ENCODE measurements around the gene KCNAB2.

Gene KCNAB2

GRCh38 chr1:6111991-6112689, 66.5 kb downstream of the KCNAB2 start:
- no peak for DNase-seq

- no peak for DNase-seq
These were observed 67.0 kb downstream of the KCNAB2 start for GRCh38 chr1:6112690-6113005.

- DNase-seq = no peak
These were observed 67.4 kb downstream of the KCNAB2 start for GRCh38 chr1:6113116-6113515.

GRCh38 chr1:6113745-6114144, 68.1 kb downstream of the KCNAB2 start:
- DNase-seq = no peak

GRCh38 chr1:6116137-6116536, 70.4 kb downstream of the KCNAB2 start:
- no peak for DNase-seq

GRCh38 chr1:6117064-6117463, 71.4 kb downstream of the KCNAB2 start:
- DNase-seq = no peak

- no peak for DNase-seq
These were observed 71.9 kb downstream of the KCNAB2 start for GRCh38 chr1:6117624-6118023.

- no peak for DNase-seq
These were observed 72.7 kb downstream of the KCNAB2 start for GRCh38 chr1:6118415-6118814.

- DNase-seq = no peak
These were observed 75.3 kb downstream of the KCNAB2 start for GRCh38 chr1:6121021-6121421.

- no peak for DNase-seq
These were observed 76.1 kb downstream of the KCNAB2 start for GRCh38 chr1:6121651-6122370.

GRCh38 chr1:6123083-6123482, 77.4 kb downstream of the KCNAB2 start:
- DNase-seq = no peak

GRCh38 chr1:6123816-6124215, 78.1 kb downstream of the KCNAB2 start:
- DNase-seq = no peak

GRCh38 chr1:6124341-6124740, 78.7 kb downstream of the KCNAB2 start:
- DNase-seq = no peak

- no peak for DNase-seq
These were observed 79.2 kb downstream of the KCNAB2 start for GRCh38 chr1:6124746-6125365.

- no peak for DNase-seq
These were observed 79.7 kb downstream of the KCNAB2 start for GRCh38 chr1:6125366-6125765.

- no peak for DNase-seq
These were observed 80.3 kb downstream of the KCNAB2 start for GRCh38 chr1:6126028-6126427.

- no peak for DNase-seq
These were observed 80.9 kb downstream of the KCNAB2 start for GRCh38 chr1:6126521-6127067.

- DNase-seq = peak; percentile 71
These were observed 82.0 kb downstream of the KCNAB2 start for GRCh38 chr1:6127587-6128163.

- DNase-seq = no peak
These were observed 82.8 kb downstream of the KCNAB2 start for GRCh38 chr1:6128276-6129081.

GRCh38 chr1:6129313-6129712, 83.6 kb downstream of the KCNAB2 start:
- no peak for DNase-seq

GRCh38 chr1:6130036-6130435, 84.3 kb downstream of the KCNAB2 start:
- no peak for DNase-seq

- DNase-seq = no peak
These were observed 84.9 kb downstream of the KCNAB2 start for GRCh38 chr1:6130596-6130995.

GRCh38 chr1:6131561-6131960, 85.9 kb downstream of the KCNAB2 start:
- DNase-seq = no peak

Measured in central memory CD4-positive, alpha-beta T cell (primary cell).